Mesenteric fat pad (tissue), 1 donor: ENCODE results near the gene GPC6. TPM values are rescaled to one million over a fixed set of nuclear protein-coding genes. Genes with fewer than 3 reads are reported as not detected.

Experiments used
- DNase-seq: peaks from one replicate; pipeline ENCODE4 v3.0.0-alpha.2; 2020; ENCODE audit warnings: low spot score
- total RNA-seq: library from RNA; stranded (reverse); fragmentation: NEBNext Ultra II Directional; extraction: Animal tissue kit (Norgen Biotek cat#: 25700); gene quantifications from one replicate; pipeline ENCODE4 v1.2.1, GENCODE V29; 2021
- donor health status: DM: yes; HTN: yes; CAD: no.

The GPC6 gene
- total RNA-seq, 1 donor from 2014 or later, result 23.1 TPM

- DNase-seq, result no peak
Measured at GRCh38 chr13:94309997-94310855, 1083.6 kb downstream of the GPC6 start.

- no peak for DNase-seq
Measured at GRCh38 chr13:94311893-94312292, 1085.3 kb downstream of the GPC6 start.

DNA sequence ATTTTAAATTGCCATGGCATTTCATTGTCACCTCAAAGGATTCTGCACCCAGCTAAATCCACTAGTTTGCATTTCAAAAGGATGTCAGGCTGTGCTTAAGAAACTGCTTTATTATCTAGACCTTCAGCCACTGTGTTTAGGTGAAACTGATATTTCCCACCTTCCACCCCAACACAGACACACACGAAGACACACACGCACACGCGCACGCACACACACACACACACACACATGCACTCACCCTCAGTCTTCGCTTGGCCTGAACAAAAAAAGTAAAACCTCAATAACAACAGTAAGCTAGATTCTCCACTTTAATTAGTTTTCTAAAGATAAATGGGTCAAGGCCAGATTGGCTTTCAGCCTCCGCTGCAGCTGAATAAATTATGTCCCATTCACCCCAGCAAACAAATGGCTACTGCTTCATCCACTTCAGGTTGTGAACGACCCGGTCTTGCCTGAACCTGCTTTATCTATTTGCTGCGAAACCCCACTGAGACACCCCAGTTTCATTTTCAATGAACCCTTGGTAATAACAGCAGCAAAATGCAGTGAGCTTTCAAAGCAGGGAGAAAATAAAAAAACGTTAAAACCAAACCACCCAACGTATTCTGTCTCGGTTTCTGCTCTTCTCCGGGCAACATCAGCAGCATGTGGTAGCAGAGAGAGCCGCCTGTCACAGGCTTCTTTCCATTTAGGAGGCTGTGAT, 1086.1 kb downstream of the GPC6 start:
- no peak for DNase-seq

DNA sequence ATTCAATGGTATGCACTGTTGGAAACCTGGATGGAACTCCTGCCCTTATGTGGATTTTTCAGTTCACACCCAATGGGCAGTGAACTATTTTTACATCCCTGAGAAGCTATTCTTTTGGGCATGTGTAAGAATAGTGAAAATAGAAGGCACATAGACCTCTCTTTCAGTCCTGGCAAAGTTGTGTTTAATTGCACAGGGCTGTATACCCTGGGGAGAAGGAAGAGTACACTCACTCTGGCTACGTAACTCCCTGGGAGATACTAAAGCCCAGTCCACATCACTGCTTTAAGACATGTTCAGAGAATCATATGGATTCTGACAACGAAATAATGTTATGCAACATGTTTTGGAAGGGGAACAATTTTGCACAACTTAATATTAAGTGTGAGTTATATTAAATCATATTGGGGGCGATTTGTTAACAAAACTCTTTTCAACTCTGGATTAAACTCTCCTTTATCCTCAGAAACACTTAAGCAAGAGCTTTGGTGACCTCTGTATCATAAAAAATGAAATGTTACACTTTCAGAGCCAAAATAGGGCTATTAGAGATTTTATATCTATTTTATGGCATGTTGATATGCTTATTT, 1086.8 kb downstream of the GPC6 start:
- no peak for DNase-seq

GRCh38 chr13:94313926-94314325, 1087.3 kb downstream of the GPC6 start:
- DNase-seq, result no peak

- DNase-seq, result no peak
Measured at GRCh38 chr13:94315188-94315587, 1088.6 kb downstream of the GPC6 start.

GRCh38 chr13:94317063-94317491, 1090.5 kb downstream of the GPC6 start:
- DNase-seq, result no peak

GRCh38 chr13:94318418-94318817, 1091.8 kb downstream of the GPC6 start:
- no peak for DNase-seq

- DNase-seq, result no peak
Measured at GRCh38 chr13:94319501-94319900, 1092.9 kb downstream of the GPC6 start.

GRCh38 chr13:94322925-94323763, 1096.5 kb downstream of the GPC6 start:
- DNase-seq, result no peak

- no peak for DNase-seq
Measured at GRCh38 chr13:94323764-94324758, 1097.5 kb downstream of the GPC6 start.

GRCh38 chr13:94324767-94325540, 1098.3 kb downstream of the GPC6 start:
- DNase-seq, result no peak

DNA sequence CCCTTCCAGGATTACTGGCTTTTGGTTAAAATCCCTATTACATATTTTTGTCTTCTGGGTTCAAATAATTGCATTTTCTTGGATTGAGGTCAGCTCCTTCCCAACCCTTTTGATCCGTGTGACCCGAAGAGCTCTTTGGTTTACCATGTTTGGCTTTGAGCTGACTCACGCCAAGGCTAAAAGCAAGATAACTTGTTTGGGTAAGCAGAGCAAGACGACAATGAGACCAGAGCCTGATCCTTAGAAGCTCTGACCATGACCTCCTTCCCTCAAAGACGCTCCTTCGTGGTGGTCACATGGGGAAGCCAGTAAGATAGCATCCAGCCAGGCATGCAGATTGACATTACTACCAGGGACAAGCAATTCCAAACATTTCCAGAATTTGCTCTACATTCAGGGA, 1099.0 kb downstream of the GPC6 start:
- DNase-seq, result no peak

GRCh38 chr13:94327318-94327717, 1100.7 kb downstream of the GPC6 start:
- DNase-seq, result no peak

GRCh38 chr13:94328381-94329041, 1101.9 kb downstream of the GPC6 start:
- DNase-seq, result no peak

DNA sequence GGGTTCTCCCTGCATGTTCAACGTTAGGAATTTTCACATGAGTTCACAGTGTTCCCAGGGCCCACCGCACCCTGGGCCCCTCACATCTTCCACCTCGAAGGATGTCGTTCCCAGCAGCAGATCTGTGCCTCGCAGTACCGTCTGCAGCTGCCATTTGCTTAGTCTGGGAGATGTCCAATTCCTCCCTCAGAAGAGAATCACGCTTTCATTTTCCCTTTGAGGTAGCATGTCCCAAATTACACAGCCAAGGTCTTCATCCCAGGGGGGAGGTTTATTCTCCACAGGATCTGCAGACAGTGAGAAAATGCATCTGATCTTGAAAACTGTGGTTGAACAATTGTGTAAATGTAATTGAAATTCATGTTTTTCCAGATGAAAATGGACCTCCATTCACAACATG, 1102.7 kb downstream of the GPC6 start:
- DNase-seq, result no peak

- no peak for DNase-seq
Measured at GRCh38 chr13:94329754-94330551, 1103.3 kb downstream of the GPC6 start.

GRCh38 chr13:94330552-94331071, 1104.0 kb downstream of the GPC6 start:
- DNase-seq, result no peak
